Trophoblast cell (in vitro differentiated cells and primary cell): ENCODE measurements around the gene SIM2. TPM values are rescaled to one million over a fixed set of nuclear protein-coding genes. Genes with fewer than 3 reads are reported as not detected.

Experiments
- DNase-seq, 2 donors: peaks; one replicate each; pipeline ENCODE4 v3.0.0-alpha.2; 2016
- H2AFZ ChIP-seq: 2 replicates; pipeline ENCODE4 v1.6.1; 2013; ENCODE audit warnings: low read length, moderate library complexity, mild to moderate bottlenecking; ENCODE audit not compliant: insufficient read depth, poor library complexity
- H2AK5ac ChIP-seq: 2 replicates; pipeline ENCODE4 v1.6.1; 2013; ENCODE audit warnings: mild to moderate bottlenecking, low read length
- H2BK120ac ChIP-seq: 2 replicates; pipeline ENCODE4 v1.6.1; 2013; ENCODE audit warnings: low read length, mild to moderate bottlenecking, moderate library complexity; ENCODE audit not compliant: insufficient read depth, poor library complexity
- H2BK12ac ChIP-seq: 2 replicates; pipeline ENCODE4 v1.6.1; 2013; ENCODE audit warnings: mild to moderate bottlenecking, low read length, moderate library complexity
- H2BK5ac ChIP-seq: 2 replicates; pipeline ENCODE4 v1.6.1; 2013; ENCODE audit warnings: low read length, low read depth, moderate library complexity, mild to moderate bottlenecking; ENCODE audit not compliant: poor library complexity
- H3K14ac ChIP-seq: 2 replicates; pipeline ENCODE4 v1.6.1; 2013; ENCODE audit warnings: mild to moderate bottlenecking, low read length
- H3K18ac ChIP-seq: 2 replicates; pipeline ENCODE4 v1.6.1; 2013; ENCODE audit warnings: mild to moderate bottlenecking, low read length
- H3K23ac ChIP-seq: 2 replicates; pipeline ENCODE4 v1.6.1; 2013; ENCODE audit warnings: low read length
- H3K27ac ChIP-seq: 2 replicates; pipeline ENCODE4 v1.5.1; 2013; ENCODE audit warnings: low read depth, mild to moderate bottlenecking, inconsistent platforms, low read length, moderate library complexity
- H3K27me3 ChIP-seq: 2 replicates; pipeline ENCODE4 v1.6.1; 2013; ENCODE audit warnings: inconsistent platforms, mild to moderate bottlenecking, low read length, moderate library complexity; ENCODE audit not compliant: insufficient read depth
- H3K36me3 ChIP-seq, 2 experiments: 1 replicate in 1 of 2; 2 replicates in 1 of 2; pipeline ENCODE4 v1.6.1; 2013; ENCODE audit warnings: low read length in 2 of 2, mild to moderate bottlenecking in 2 of 2, moderate library complexity in 1 of 2; ENCODE audit not compliant: insufficient read depth in 2 of 2, control insufficient read depth in 1 of 2
- H3K4ac ChIP-seq: 2 replicates; pipeline ENCODE4 v1.6.1; 2013; ENCODE audit warnings: low read depth, mild to moderate bottlenecking, low read length, moderate library complexity
- H3K4me1 ChIP-seq, 2 experiments: 1 replicate in 1 of 2; 2 replicates in 1 of 2; pipeline ENCODE4 v1.6.1; 2013; ENCODE audit warnings: low read length in 2 of 2, mild to moderate bottlenecking in 2 of 2, moderate library complexity in 1 of 2; ENCODE audit not compliant: insufficient read depth in 2 of 2, control insufficient read depth in 1 of 2
- H3K4me2 ChIP-seq: 2 replicates; pipeline ENCODE4 v1.6.1; 2013; ENCODE audit warnings: inconsistent platforms, mild to moderate bottlenecking, low read length, moderate library complexity
- H3K4me3 ChIP-seq: 2 replicates; pipeline ENCODE4 v1.5.1; 2013; ENCODE audit warnings: mild to moderate bottlenecking, low read depth, low read length, inconsistent platforms
- H3K79me1 ChIP-seq: one replicate; pipeline ENCODE4 v1.6.1; 2013; ENCODE audit warnings: low read length
- H3K79me2 ChIP-seq: 2 replicates; pipeline ENCODE4 v1.6.1; 2013; ENCODE audit warnings: low read length, mild to moderate bottlenecking; ENCODE audit not compliant: control insufficient read depth, insufficient read depth, poor library complexity
- H3K9ac ChIP-seq: 2 replicates; pipeline ENCODE4 v1.6.1; 2013; ENCODE audit warnings: mild to moderate bottlenecking, low read length
- H3K9me3 ChIP-seq: 2 replicates; pipeline ENCODE4 v1.6.1; 2013; ENCODE audit warnings: low read depth, mild to moderate bottlenecking, control low read depth, inconsistent platforms, low read length; ENCODE audit not compliant: insufficient read depth
- H4K12ac ChIP-seq: 2 replicates; pipeline ENCODE4 v1.6.1; 2013; ENCODE audit warnings: low read depth, mild to moderate bottlenecking, low read length, moderate library complexity
- H4K8ac ChIP-seq: 2 replicates; pipeline ENCODE4 v1.6.1; 2013; ENCODE audit warnings: low read depth, mild to moderate bottlenecking, low read length, moderate library complexity
- H4K91ac ChIP-seq: one replicate; pipeline ENCODE4 v1.6.1; 2013; ENCODE audit warnings: low read depth, mild to moderate bottlenecking, low read length, moderate library complexity
- WGBS: extraction: QIAGEN DNeasy Blood & Tissue Kit; methylation state at CpG from one replicate; pipeline ENCODE4 v1.1.7; 2013; ENCODE audit warnings: missing lambda C conversion rate; ENCODE audit not compliant: insufficient read length, insufficient coverage; ENCODE audit errors: extremely low coverage; 5-methylcytosine and 5-hydroxymethylcytosine counted together
- polyA plus RNA-seq: library from polyadenylated mRNA; stranded (reverse); fragments of 200-250 nt; gene quantifications from 2 replicates; pipeline ENCODE4 v1.2.3, GENCODE V29; 2013

SIM2 gene, protein sequence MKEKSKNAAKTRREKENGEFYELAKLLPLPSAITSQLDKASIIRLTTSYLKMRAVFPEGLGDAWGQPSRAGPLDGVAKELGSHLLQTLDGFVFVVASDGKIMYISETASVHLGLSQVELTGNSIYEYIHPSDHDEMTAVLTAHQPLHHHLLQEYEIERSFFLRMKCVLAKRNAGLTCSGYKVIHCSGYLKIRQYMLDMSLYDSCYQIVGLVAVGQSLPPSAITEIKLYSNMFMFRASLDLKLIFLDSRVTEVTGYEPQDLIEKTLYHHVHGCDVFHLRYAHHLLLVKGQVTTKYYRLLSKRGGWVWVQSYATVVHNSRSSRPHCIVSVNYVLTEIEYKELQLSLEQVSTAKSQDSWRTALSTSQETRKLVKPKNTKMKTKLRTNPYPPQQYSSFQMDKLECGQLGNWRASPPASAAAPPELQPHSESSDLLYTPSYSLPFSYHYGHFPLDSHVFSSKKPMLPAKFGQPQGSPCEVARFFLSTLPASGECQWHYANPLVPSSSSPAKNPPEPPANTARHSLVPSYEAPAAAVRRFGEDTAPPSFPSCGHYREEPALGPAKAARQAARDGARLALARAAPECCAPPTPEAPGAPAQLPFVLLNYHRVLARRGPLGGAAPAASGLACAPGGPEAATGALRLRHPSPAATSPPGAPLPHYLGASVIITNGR
- polyA plus RNA-seq, result 0.68 and 0.78 TPM in 2 replicates

DNA sequence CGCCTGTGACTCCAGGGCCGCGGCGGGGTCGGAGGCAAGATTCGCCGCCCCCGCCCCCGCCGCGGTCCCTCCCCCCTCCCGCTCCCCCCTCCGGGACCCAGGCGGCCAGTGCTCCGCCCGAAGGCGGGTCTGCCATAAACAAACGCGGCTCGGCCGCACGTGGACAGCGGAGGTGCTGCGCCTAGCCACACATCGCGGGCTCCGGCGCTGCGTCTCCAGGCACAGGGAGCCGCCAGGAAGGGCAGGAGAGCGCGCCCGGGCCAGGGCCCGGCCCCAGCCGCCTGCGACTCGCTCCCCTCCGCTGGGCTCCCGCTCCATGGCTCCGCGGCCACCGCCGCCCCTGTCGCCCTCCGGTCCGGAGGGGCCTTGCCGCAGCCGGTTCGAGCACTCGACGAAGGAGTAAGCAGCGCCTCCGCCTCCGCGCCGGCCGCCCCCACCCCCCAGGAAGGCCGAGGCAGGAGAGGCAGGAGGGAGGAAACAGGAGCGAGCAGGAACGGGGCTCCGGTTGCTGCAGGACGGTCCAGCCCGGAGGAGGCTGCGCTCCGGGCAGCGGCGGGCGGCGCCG is at the start of gene SIM2:
Gene SIM2 (plus strand): TSS at position 135 of the 565 bp plus-strand sequence. CDS start 632 bp downstream, outside the sequence.
- WGBS, result no CpG with 5 or more reads among the region's 70 CpGs
- H2BK5ac ChIP-seq, result no peak within 1 kb of the TSS
- no peaks in the 10 kb centered on the region for H3K79me2 ChIP-seq
- H3K23ac ChIP-seq, result no peak within 1 kb of the TSS
- no peak within 1 kb of the TSS for H3K4ac ChIP-seq
- H4K12ac ChIP-seq, result no peak within 1 kb of the TSS
- H3K79me1 ChIP-seq, result no peaks in the 10 kb centered on the region
- H3K18ac ChIP-seq, result no peak within 1 kb of the TSS
- H3K14ac ChIP-seq, result no peak within 1 kb of the TSS
- H3K9ac ChIP-seq, result no peak within 1 kb of the TSS
- peak in 1 of 2 donors; percentile 46 for DNase-seq
- H2BK12ac ChIP-seq, result no peak within 1 kb of the TSS
- no peak within 1 kb of the TSS for H2AK5ac ChIP-seq
- peaks cover 97% of the 10 kb centered on the region for H3K27me3 ChIP-seq
- peaks cover 12 to 19% of the 10 kb centered on the region in 2 experiments for H3K4me1 ChIP-seq
- no peak within 1 kb of the TSS for H2BK120ac ChIP-seq
- peak within 1 kb of the TSS; percentile 63 for H3K4me2 ChIP-seq
- H4K8ac ChIP-seq, result no peak within 1 kb of the TSS
- H4K91ac ChIP-seq, result no peak within 1 kb of the TSS
- no peaks in the 10 kb centered on the region for H3K36me3 ChIP-seq
- no peak within 1 kb of the TSS for H3K27ac ChIP-seq
- H2AFZ ChIP-seq, result peak within 1 kb of the TSS; percentile 17
- H3K4me3 ChIP-seq, result peak within 1 kb of the TSS; percentile 38
- H3K9me3 ChIP-seq, result peaks cover 10% of the 10 kb centered on the region

DNA sequence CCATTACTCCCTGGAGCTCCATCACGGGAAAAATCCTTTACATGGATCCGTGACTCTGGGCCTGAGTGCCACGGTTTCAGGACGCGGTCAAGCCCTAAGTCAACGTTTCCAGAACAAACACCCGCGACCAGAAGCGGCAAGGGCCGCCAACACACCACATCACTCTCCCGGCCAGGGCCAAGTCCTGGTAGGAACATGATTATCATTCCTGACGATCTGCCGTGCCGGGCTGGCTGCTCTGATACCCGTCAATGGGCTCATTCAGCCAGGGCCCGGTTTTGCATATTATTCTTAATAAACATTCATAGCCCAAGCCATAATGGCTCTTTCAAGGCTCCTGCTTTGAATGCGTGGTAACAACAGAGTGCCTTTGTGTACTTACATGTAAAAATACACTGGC is 44.6 kb upstream of the SIM2 start:
- no peak overlapping the region for H3K9ac ChIP-seq
- H3K4ac ChIP-seq, result no peak overlapping the region
- DNase-seq, result no peak
- H3K4me2 ChIP-seq, result no peak overlapping the region
- H4K91ac ChIP-seq, result no peak overlapping the region
- H2BK5ac ChIP-seq, result no peak overlapping the region
- no CpG with 5 or more reads among the region's 17 CpGs for whole genome bisulfite sequencing
- no peak overlapping the region for H2AK5ac ChIP-seq
- H3K9me3 ChIP-seq, result no peaks in the 10 kb centered on the region
- H4K12ac ChIP-seq, result no peak overlapping the region
- H3K27ac ChIP-seq, result no peak overlapping the region
- no peak overlapping the region for H3K14ac ChIP-seq
- peaks cover 2 to 3% of the 10 kb centered on the region in 2 experiments for H3K4me1 ChIP-seq
- no peaks in the 10 kb centered on the region for H3K36me3 ChIP-seq
- H3K23ac ChIP-seq, result no peak overlapping the region
- H2BK12ac ChIP-seq, result no peak overlapping the region
- H2AFZ ChIP-seq, result no peak overlapping the region
- H3K18ac ChIP-seq, result no peak overlapping the region
- H3K4me3 ChIP-seq, result no peak overlapping the region
- no peak overlapping the region for H2BK120ac ChIP-seq
- H3K79me1 ChIP-seq, result no peaks in the 10 kb centered on the region
- H3K27me3 ChIP-seq, result peaks cover 5% of the 10 kb centered on the region
- no peak overlapping the region for H4K8ac ChIP-seq
- no peaks in the 10 kb centered on the region for H3K79me2 ChIP-seq

DNA sequence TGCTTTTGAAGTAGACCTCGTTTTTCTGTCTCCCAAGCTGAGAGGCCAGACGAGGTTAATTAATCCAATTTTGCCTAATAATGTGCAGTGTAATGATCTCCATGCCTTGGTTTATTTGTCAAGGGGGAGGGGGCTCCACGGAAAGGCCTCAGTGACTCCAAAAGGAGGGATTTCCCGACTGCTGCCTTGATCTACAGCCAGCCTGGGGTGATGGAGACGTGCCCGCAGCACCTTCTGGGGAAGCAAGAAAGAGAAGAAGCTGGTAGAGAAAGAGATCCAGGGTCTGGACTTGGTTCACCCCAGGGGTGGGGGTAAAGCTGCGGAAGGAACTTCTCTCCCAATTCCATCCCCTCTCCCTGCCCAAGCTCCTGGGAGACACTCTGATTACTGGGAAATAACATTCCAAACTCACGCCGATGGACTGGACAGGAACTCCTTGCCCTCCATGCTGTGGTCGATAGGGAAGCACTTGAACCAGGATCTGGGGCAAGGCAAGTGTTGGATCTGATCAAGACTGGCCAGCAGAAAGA is 44.1 kb upstream of the SIM2 start:
- Histone ChIP-seq H3K9ac (no peak overlapping the region), H2AFZ (no peak overlapping the region), H3K27me3 (peaks cover 5% of the 10 kb centered on the region), H2AK5ac (no peak overlapping the region), H3K79me2 (no peaks in the 10 kb centered on the region), H3K9me3 (no peaks in the 10 kb centered on the region), H3K36me3 (no peaks in the 10 kb centered on the region), H3K4me2 (no peak overlapping the region), H3K4me1 (peaks cover 2 to 3% of the 10 kb centered on the region in 2 experiments), H2BK12ac (no peak overlapping the region), H4K91ac (no peak overlapping the region), H2BK120ac (no peak overlapping the region), H3K4ac (no peak overlapping the region), H4K12ac (no peak overlapping the region), H3K23ac (no peak overlapping the region), H3K4me3 (no peak overlapping the region), H3K27ac (no peak overlapping the region), H3K14ac (no peak overlapping the region), H3K18ac (no peak overlapping the region), H3K79me1 (no peaks in the 10 kb centered on the region), H4K8ac (no peak overlapping the region), H2BK5ac (no peak overlapping the region)
- no CpG with 5 or more reads among the region's 10 CpGs for WGBS
- no peak for DNase-seq

DNA sequence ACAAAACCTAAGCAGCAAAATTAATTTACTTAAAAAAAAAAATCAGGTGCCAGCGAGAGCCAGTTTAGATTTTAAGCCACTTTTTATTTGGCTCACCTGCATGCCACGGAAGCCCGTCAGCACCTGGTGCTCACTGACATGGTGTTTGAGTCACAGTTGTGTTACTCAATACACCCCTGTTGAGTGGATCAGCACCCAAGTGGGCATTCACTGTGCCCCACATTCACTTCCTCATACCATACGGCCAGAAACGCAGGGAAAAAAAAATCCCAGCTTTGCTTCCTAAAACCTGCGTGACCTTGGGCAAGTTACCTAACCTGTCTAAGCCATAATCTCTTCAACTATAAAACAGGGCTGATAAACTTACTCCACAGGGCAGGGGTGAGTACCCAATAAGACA is 42.8 kb upstream of the SIM2 start:
- no peaks in the 10 kb centered on the region for H3K79me2 ChIP-seq
- H3K27me3 ChIP-seq, result peaks cover 5% of the 10 kb centered on the region
- H2AK5ac ChIP-seq, result no peak overlapping the region
- H4K8ac ChIP-seq, result no peak overlapping the region
- no peak overlapping the region for H4K12ac ChIP-seq
- H2AFZ ChIP-seq, result no peak overlapping the region
- no peak overlapping the region for H4K91ac ChIP-seq
- no peak overlapping the region for H3K4me2 ChIP-seq
- H2BK120ac ChIP-seq, result no peak overlapping the region
- no peaks in the 10 kb centered on the region for H3K9me3 ChIP-seq
- H2BK5ac ChIP-seq, result no peak overlapping the region
- no peak overlapping the region for H3K9ac ChIP-seq
- no peak overlapping the region for H2BK12ac ChIP-seq
- DNase-seq, result peak; percentile 7 to 44
- WGBS, result no CpG with 5 or more reads among the region's 6 CpGs
- H3K23ac ChIP-seq, result no peak overlapping the region
- H3K14ac ChIP-seq, result no peak overlapping the region
- H3K27ac ChIP-seq, result no peak overlapping the region
- no peaks in the 10 kb centered on the region for H3K79me1 ChIP-seq
- no peak overlapping the region for H3K4ac ChIP-seq
- no peaks in the 10 kb centered on the region for H3K36me3 ChIP-seq
- H3K18ac ChIP-seq, result no peak overlapping the region
- H3K4me3 ChIP-seq, result no peak overlapping the region
- peaks cover 2 to 3% of the 10 kb centered on the region in 2 experiments for H3K4me1 ChIP-seq
